IMR-90 (cell line): ENCODE measurements around the gene HMGN4.

ENCODE experiments used
- CTCF ChIP-seq: conservative IDR thresholded peaks from 2 replicates; pipeline ENCODE4 v1.5.1; 2012; ENCODE audit warnings: mild to moderate bottlenecking, low read depth, low read length, improper control_type of control experiment
- POLR2A ChIP-seq: IDR thresholded peaks from 2 replicates; pipeline ENCODE4 v1.6.1; 2012; ENCODE audit warnings: mild to moderate bottlenecking, low read depth, low read length
- SMC3 ChIP-seq: fragments of 150-350 bp; IDR thresholded peaks from 2 replicates; pipeline ENCODE4 v1.6.1; 2016; ENCODE audit warnings: low read depth, mild to moderate bottlenecking, antibody characterized with exemption, low read length, moderate library complexity

- TF ChIP-seq CTCF (no peak), POLR2A (no peak), SMC3 (no peak)
These were observed 47.9 kb upstream of the HMGN4 start for GRCh38 chr6:26489996-26490964.
